SIG-M5 treated with dmso at 0.1 percent for 504 hours (cell line): Measurements from ENCODE around the gene DDX39B.
"Not testable (repeated sequence)": the region's sequence is repeated elsewhere in the genome, so short reads cannot be mapped to it uniquely, and the experiment has no call there.

Source experiments
- DNase-seq: peaks from one replicate; lab custom pipeline; 2025; ENCODE audit not compliant: unreplicated experiment; lab: John Stamatoyannopoulos, UW

The DDX39B gene

GRCh38 chr6:31487674-31488073 lies 54.1 kb downstream of the DDX39B start:
- DNase-seq = not testable (repeated sequence)

GRCh38 chr6:31486065-31486837 lies 55.6 kb downstream of the DDX39B start:
- DNase-seq = not testable (repeated sequence)

GRCh38 chr6:31485055-31485454 lies 56.7 kb downstream of the DDX39B start:
- DNase-seq = no peak

DNA sequence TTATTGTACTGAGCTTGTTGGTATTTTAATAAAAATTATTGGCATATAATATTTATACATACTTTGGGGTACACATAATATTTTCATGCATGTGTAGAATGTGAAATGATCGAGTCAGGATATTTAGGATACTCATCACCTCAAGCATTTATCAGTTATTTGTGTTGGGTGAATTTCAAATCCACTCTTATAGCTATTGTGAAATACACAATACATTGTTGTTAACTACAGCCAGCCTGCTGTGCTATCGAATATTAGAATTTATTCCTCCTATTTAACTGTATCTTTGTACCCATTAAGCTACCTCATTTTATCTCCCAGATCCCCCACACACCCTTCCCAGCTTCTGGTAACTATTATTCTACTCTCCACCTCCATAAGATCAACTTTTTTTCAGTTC lies 58.4 kb downstream of the DDX39B start:
- DNase-seq = no peak

- no peak for DNase-seq
Observed at GRCh38 chr6:31480574-31480973, 61.2 kb downstream of the DDX39B start.
